Kidney (tissue), 14 donors: ENCODE results near the gene GSK3A. TPM values are rescaled to one million over a fixed set of nuclear protein-coding genes. Genes with fewer than 3 reads are reported as not detected.

Experiments used
- DNase-seq, 5 donors: peaks; one replicate each; pipeline ENCODE4 v3.0.0-alpha.2; 2013 to 2020
- FAIRE-seq: peaks from 2 replicates; lab custom pipeline; 2012; peaks lifted over from hg19 to GRCh38; lab: Jason Lieb, UNC
- H3K27ac ChIP-seq, 2 donors: one replicate each; pipeline ENCODE4 v1.7.0; 2013; ENCODE audit warnings: low read depth in 2 of 2, low read length in 2 of 2, inconsistent platforms in 1 of 2
- H3K27me3 ChIP-seq: one replicate; pipeline ENCODE4 v1.7.1; 2013; ENCODE audit warnings: low read length, inconsistent platforms; ENCODE audit not compliant: control insufficient read depth, insufficient read depth
- H3K36me3 ChIP-seq, 3 donors: one replicate each; pipeline versions ENCODE4 v1.7.0 to v1.7.1; 2013; ENCODE audit warnings: low read length in 3 of 3, control low read depth in 1 of 3, inconsistent platforms in 1 of 3; ENCODE audit not compliant: insufficient read depth in 3 of 3, control insufficient read depth in 2 of 3
- H3K4me1 ChIP-seq, 3 donors: one replicate each; pipeline versions ENCODE4 v1.7.0 to v1.7.1; 2013; ENCODE audit warnings: low read length in 3 of 3, inconsistent platforms in 1 of 3, low read depth in 1 of 3; ENCODE audit not compliant: control insufficient read depth in 2 of 3, insufficient read depth in 2 of 3
- H3K4me3 ChIP-seq, 3 donors: one replicate each; pipeline versions ENCODE4 v1.7.0 to v1.8.1; 2013; ENCODE audit warnings: low read length in 3 of 3, control low read depth in 1 of 3, inconsistent platforms in 1 of 3
- H3K9ac ChIP-seq, 3 donors: one replicate each; pipeline versions ENCODE4 v1.7.0 to v1.7.1; 2013; ENCODE audit warnings: low read length in 3 of 3, control low read depth in 1 of 3, inconsistent platforms in 1 of 3
- H3K9me3 ChIP-seq, 3 donors: one replicate each; pipeline versions ENCODE4 v1.7.0 to v1.7.1; 2013; ENCODE audit warnings: low read length in 3 of 3, control low read depth in 1 of 3, inconsistent platforms in 1 of 3; ENCODE audit not compliant: control insufficient read depth in 2 of 3, insufficient read depth in 1 of 3
- CTCF ChIP-seq: IDR thresholded peaks from 3 replicates; pipeline ENCODE4 v1.5.1; 2012; ENCODE audit warnings: mild to moderate bottlenecking, moderate library complexity, borderline replicate concordance; ENCODE audit not compliant: insufficient read depth; ENCODE audit errors: extremely low read depth
- intact Hi-C: fragments of 100-400 bp; cut with DNase I; formaldehyde crosslinking; loops from one replicate; pipeline ENCODE4 v1.11.1; 2022
- polyA plus RNA-seq: library from polyadenylated mRNA; stranded (reverse); fragments of 350-450 nt; fragmentation: Illumina TruSeq; extraction: RNeasy Lipid Tissue Mini Kit (QIAGEN cat#74804); gene quantifications from one replicate; pipeline ENCODE4 v1.2.3, GENCODE V29; 2014; ENCODE audit warnings: low read depth, low replicate concordance; ENCODE audit not compliant: insufficient read depth
- total RNA-seq: library from RNA; stranded (reverse); fragmentation: NEBNext Ultra II Directional; extraction: Animal tissue kit (Norgen Biotek cat#: 25700); gene quantifications from one replicate; pipeline ENCODE4 v1.2.1, GENCODE V29; 2021
- donor health status: control.
- donor health status: control.
- donor health status: control.
- donor health status: control.
- donor health status: control.
- donor health status: DM: yes; HTN: yes; CAD: no.
- donor health status: Normal renal cell carcinoma (clear cell type).

The GSK3A gene
- total and polyA plus RNA-seq, 2 donors from 2014 or later, result 39.2 to 57.3 TPM

- Histone ChIP-seq H3K4me3 (no peak overlapping the region), H3K9ac (no peak overlapping the region), H3K27ac (no peak overlapping the region), H3K27me3 (no peaks in the 10 kb centered on the region), H3K9me3 (no peaks in the 10 kb centered on the region), H3K36me3 (peaks cover 0 to 46% (median 36%) of the 10 kb centered on the region in 3 donors), H3K4me1 (peaks cover 0 to 5% (median 0%) of the 10 kb centered on the region in 3 donors)
- no peak for TF ChIP-seq CTCF
- FAIRE-seq (no peak), DNase-seq (peak in 2 of 5 donors; percentile 50 to 63)
- intact Hi-C loops, result no loop called here
Observed at GRCh38 chr19:42229855-42230351, 12.5 kb downstream of the GSK3A start.

- H3K9ac ChIP-seq, result no peak overlapping the region
- H3K27me3 ChIP-seq, result no peaks in the 10 kb centered on the region
- no peaks in the 10 kb centered on the region for H3K9me3 ChIP-seq
- peaks cover 0 to 50% (median 37%) of the 10 kb centered on the region in 3 donors for H3K36me3 ChIP-seq
- no peak for DNase-seq
- peaks cover 0 to 5% (median 0%) of the 10 kb centered on the region in 3 donors for H3K4me1 ChIP-seq
- no peak for TF ChIP-seq CTCF
- FAIRE-seq, result no peak
- no peak overlapping the region for H3K27ac ChIP-seq
- no peak overlapping the region for H3K4me3 ChIP-seq
- intact Hi-C loops, result no loop called here
Observed at GRCh38 chr19:42229301-42229854, 13.0 kb downstream of the GSK3A start.

- H3K4me3 ChIP-seq, result no peak overlapping the region
- H3K4me1 ChIP-seq, result peaks cover 0 to 5% (median 0%) of the 10 kb centered on the region in 3 donors
- no peak overlapping the region for H3K9ac ChIP-seq
- FAIRE-seq, result no peak
- H3K27me3 ChIP-seq, result no peaks in the 10 kb centered on the region
- H3K9me3 ChIP-seq, result no peaks in the 10 kb centered on the region
- no peak for DNase-seq
- intact Hi-C loops, result no loop called here
- H3K27ac ChIP-seq, result no peak overlapping the region
- H3K36me3 ChIP-seq, result peaks cover 0 to 51% (median 36%) of the 10 kb centered on the region in 3 donors
- TF ChIP-seq CTCF, result no peak
Observed at GRCh38 chr19:42228641-42229040, 13.8 kb downstream of the GSK3A start.

GRCh38 chr19:42226886-42227285 lies 15.5 kb downstream of the GSK3A start:
- Histone ChIP-seq H3K9ac (no peak overlapping the region), H3K4me1 (peaks cover 0 to 2% (median 0%) of the 10 kb centered on the region in 3 donors), H3K4me3 (no peak overlapping the region), H3K36me3 (peaks cover 0 to 42% (median 28%) of the 10 kb centered on the region in 3 donors), H3K9me3 (no peaks in the 10 kb centered on the region), H3K27me3 (no peaks in the 10 kb centered on the region), H3K27ac (no peak overlapping the region)
- no peak for FAIRE-seq
- intact Hi-C loops, result no loop called here
- TF ChIP-seq CTCF, result no peak
- DNase-seq, result no peak
